ENCODE results near the gene SPATA46.

- TF ChIP-seq CTCF (IDR thresholded peaks at IDR 0.05), result no peak
- no peak for TF ChIP-seq EZH2 (IDR thresholded peaks at IDR 0.05; ENCODE audit: borderline replicate concordance, insufficient read depth, low read depth, low read length, poor library complexity, severe bottlenecking)
Measured at GRCh38 chr1:162368451-162368850, 8.2 kb downstream of the SPATA46 start.

All from B cell (primary cell).